PFSK-1 (cell line): ENCODE measurements around the gene GRB10.

Experiments
- POLR2AphosphoS5 ChIP-seq: IDR thresholded peaks from 2 replicates; pipeline ENCODE4 v1.6.1; 2012; ENCODE audit warnings: low read depth, mild to moderate bottlenecking, control low read depth, low read length, moderate library complexity
- SIN3A ChIP-seq: IDR thresholded peaks from 2 replicates; pipeline ENCODE4 v1.6.1; 2012; ENCODE audit warnings: mild to moderate bottlenecking, low read length, moderate library complexity, borderline replicate concordance; ENCODE audit not compliant: insufficient read depth
- TAF1 ChIP-seq: IDR thresholded peaks from 2 replicates; pipeline ENCODE4 v1.6.1; 2012; ENCODE audit warnings: low read length, control low read depth, borderline replicate concordance; ENCODE audit not compliant: insufficient read depth
- TF ChIP-seq, protein P1 (sequence below), 2 experiments: IDR thresholded peaks; 2 replicates each; pipeline versions ENCODE4 v1.6.1 to v1.8.0; 2011 to 2012; ENCODE audit warnings: low read depth in 2 of 2, low read length in 2 of 2, control low read depth in 1 of 2, inconsistent platforms in 1 of 2, mild to moderate bottlenecking in 1 of 2, moderate library complexity in 1 of 2; ENCODE audit not compliant: insufficient read depth in 1 of 2

DNA sequence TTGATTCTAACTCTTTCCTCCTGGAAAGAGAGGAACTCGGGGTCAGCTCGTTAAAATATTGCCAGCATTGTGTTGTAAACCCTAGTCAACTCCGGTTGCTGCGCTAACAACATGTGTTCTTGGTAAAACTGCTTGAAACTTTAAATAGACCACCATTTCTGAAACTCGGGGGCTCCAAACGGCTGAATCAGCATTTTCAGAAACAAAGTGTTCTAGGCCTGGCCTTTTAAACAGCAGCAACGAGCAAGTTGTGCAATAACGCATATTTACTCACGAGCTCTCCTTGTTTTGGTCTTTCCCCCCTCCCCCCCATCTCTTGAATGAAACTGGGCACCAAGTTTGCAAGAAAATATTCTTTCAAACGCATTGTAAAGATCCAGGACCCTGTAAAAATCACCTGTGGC, 9.2 kb upstream of the GRB10 start:
- TF ChIP-seq, protein P1, sequence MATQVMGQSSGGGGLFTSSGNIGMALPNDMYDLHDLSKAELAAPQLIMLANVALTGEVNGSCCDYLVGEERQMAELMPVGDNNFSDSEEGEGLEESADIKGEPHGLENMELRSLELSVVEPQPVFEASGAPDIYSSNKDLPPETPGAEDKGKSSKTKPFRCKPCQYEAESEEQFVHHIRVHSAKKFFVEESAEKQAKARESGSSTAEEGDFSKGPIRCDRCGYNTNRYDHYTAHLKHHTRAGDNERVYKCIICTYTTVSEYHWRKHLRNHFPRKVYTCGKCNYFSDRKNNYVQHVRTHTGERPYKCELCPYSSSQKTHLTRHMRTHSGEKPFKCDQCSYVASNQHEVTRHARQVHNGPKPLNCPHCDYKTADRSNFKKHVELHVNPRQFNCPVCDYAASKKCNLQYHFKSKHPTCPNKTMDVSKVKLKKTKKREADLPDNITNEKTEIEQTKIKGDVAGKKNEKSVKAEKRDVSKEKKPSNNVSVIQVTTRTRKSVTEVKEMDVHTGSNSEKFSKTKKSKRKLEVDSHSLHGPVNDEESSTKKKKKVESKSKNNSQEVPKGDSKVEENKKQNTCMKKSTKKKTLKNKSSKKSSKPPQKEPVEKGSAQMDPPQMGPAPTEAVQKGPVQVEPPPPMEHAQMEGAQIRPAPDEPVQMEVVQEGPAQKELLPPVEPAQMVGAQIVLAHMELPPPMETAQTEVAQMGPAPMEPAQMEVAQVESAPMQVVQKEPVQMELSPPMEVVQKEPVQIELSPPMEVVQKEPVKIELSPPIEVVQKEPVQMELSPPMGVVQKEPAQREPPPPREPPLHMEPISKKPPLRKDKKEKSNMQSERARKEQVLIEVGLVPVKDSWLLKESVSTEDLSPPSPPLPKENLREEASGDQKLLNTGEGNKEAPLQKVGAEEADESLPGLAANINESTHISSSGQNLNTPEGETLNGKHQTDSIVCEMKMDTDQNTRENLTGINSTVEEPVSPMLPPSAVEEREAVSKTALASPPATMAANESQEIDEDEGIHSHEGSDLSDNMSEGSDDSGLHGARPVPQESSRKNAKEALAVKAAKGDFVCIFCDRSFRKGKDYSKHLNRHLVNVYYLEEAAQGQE (IDR thresholded peaks at IDR 0.05; ENCODE audit: insufficient read depth in 1 of 2, low read depth in 2 of 2, low read length in 2 of 2), result no peak
- TF ChIP-seq POLR2AphosphoS5, result no peak
- no peak for TF ChIP-seq SIN3A
- no peak for TF ChIP-seq TAF1
